ENCODE data around the gene SLC37A4.

- TF ChIP-seq CTCF (IDR thresholded peaks at IDR 0.05; ENCODE audit: poor library complexity, severe bottlenecking) (no peak), RAD21 (conservative IDR thresholded peaks at IDR 0.05) (no peak), TAF1 (IDR thresholded peaks at IDR 0.05; ENCODE audit: low read depth) (no peak), EZH2 (IDR thresholded peaks at IDR 0.05; ENCODE audit: borderline replicate concordance, insufficient read depth, low read length, poor library complexity, severe bottlenecking) (no peak)
- TF ChIP-seq, protein P1, sequence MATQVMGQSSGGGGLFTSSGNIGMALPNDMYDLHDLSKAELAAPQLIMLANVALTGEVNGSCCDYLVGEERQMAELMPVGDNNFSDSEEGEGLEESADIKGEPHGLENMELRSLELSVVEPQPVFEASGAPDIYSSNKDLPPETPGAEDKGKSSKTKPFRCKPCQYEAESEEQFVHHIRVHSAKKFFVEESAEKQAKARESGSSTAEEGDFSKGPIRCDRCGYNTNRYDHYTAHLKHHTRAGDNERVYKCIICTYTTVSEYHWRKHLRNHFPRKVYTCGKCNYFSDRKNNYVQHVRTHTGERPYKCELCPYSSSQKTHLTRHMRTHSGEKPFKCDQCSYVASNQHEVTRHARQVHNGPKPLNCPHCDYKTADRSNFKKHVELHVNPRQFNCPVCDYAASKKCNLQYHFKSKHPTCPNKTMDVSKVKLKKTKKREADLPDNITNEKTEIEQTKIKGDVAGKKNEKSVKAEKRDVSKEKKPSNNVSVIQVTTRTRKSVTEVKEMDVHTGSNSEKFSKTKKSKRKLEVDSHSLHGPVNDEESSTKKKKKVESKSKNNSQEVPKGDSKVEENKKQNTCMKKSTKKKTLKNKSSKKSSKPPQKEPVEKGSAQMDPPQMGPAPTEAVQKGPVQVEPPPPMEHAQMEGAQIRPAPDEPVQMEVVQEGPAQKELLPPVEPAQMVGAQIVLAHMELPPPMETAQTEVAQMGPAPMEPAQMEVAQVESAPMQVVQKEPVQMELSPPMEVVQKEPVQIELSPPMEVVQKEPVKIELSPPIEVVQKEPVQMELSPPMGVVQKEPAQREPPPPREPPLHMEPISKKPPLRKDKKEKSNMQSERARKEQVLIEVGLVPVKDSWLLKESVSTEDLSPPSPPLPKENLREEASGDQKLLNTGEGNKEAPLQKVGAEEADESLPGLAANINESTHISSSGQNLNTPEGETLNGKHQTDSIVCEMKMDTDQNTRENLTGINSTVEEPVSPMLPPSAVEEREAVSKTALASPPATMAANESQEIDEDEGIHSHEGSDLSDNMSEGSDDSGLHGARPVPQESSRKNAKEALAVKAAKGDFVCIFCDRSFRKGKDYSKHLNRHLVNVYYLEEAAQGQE (IDR thresholded peaks at IDR 0.05; ENCODE audit: borderline replicate concordance), result no peak
These were observed 18.0 kb upstream of the SLC37A4 start for GRCh38 chr11:119048644-119049043.

All from neural cell (in vitro differentiated cells).